K562 (cell line): ENCODE data around the gene MYO10. TPM values are rescaled to one million over a fixed set of nuclear protein-coding genes. Genes with fewer than 3 reads are reported as not detected.

Source experiments
- ATF4 ChIP-seq: fragments of 450-650 bp; formaldehyde crosslinking; IDR thresholded peaks from 2 replicates; pipeline ENCODE4 v1.4.0; 2022; ENCODE audit warnings: mild to moderate bottlenecking, moderate library complexity
- CREM ChIP-seq: IDR thresholded peaks from 2 replicates; pipeline ENCODE4 v1.6.1; 2014; ENCODE audit warnings: antibody characterized with exemption, low read depth
- CXXC5 ChIP-seq: fragments of 250-450 bp; sonication (Bioruptor Pico); IDR thresholded peaks from 2 replicates; pipeline ENCODE4 v1.8.0; 2022; ENCODE audit warnings: inconsistent platforms, mild to moderate bottlenecking, moderate library complexity
- DEAF1 ChIP-seq: fragments of 450-650 bp; formaldehyde crosslinking; IDR thresholded peaks from 2 replicates; pipeline ENCODE4 v1.4.0; 2020; ENCODE audit warnings: mild to moderate bottlenecking, moderate library complexity
- HIVEP1 ChIP-seq: fragments of 250-450 bp; sonication (Bioruptor Pico); IDR thresholded peaks from 2 replicates; pipeline ENCODE4 v1.4.0; 2020; ENCODE audit warnings: mild to moderate bottlenecking
- KAT8 ChIP-seq: fragments of 450-650 bp; IDR thresholded peaks from 2 replicates; pipeline ENCODE4 v1.6.1; 2016; ENCODE audit warnings: low read depth, mild to moderate bottlenecking
- NFRKB ChIP-seq: fragments of 450-650 bp; IDR thresholded peaks from 2 replicates; pipeline ENCODE4 v1.6.1; 2016; ENCODE audit warnings: low read depth
- NR2C2 ChIP-seq, 2 experiments: fragments of 200-800 bp in 1 of 2; sonication (Bioruptor generic) in 1 of 2; sonication (generic) in 1 of 2; formaldehyde crosslinking in 1 of 2; IDR thresholded peaks; 2 replicates each; pipeline versions ENCODE4 v1.6.1 to v1.8.0; 2016 to 2022; ENCODE audit warnings: mild to moderate bottlenecking in 1 of 2, missing compliant biosample characterization in 1 of 2, missing genetic modification characterization in 1 of 2, missing genetic modification reagents in 1 of 2
- PTTG1 ChIP-seq: fragments of 450-650 bp; IDR thresholded peaks from 2 replicates; pipeline ENCODE4 v1.6.1; 2016; ENCODE audit warnings: low read depth, mild to moderate bottlenecking, missing genetic modification characterization, missing compliant biosample characterization
- RREB1 ChIP-seq: fragments of 250-450 bp; sonication (Bioruptor Pico); IDR thresholded peaks from 2 replicates; pipeline ENCODE4 v1.4.0; 2020
- SMAD4 ChIP-seq: fragments of 250-450 bp; sonication (Bioruptor Pico); conservative IDR thresholded peaks from 2 replicates; pipeline ENCODE4 v1.8.0; 2021; ENCODE audit warnings: inconsistent platforms, mild to moderate bottlenecking, moderate library complexity
- TRIM24 ChIP-seq, 2 experiments: fragments of 450-650 bp; IDR thresholded peaks; 2 replicates each; pipeline ENCODE4 v1.6.1; 2016
- ZBTB12 ChIP-seq: fragments of 250-450 bp; sonication (Bioruptor Pico); IDR thresholded peaks from 2 replicates; pipeline ENCODE4 v1.4.0; 2020
- ZKSCAN1 ChIP-seq: fragments of 150-350 bp; IDR thresholded peaks from 2 replicates; pipeline ENCODE4 v1.6.1; 2016; ENCODE audit warnings: low read depth, low read length
- ZNF134 ChIP-seq: fragments of 250-450 bp; sonication (Bioruptor Pico); conservative IDR thresholded peaks from 2 replicates; pipeline ENCODE4 v1.4.0; 2020
- ZNF584 ChIP-seq: fragments of 200-800 bp; sonication (Bioruptor generic); IDR thresholded peaks from 2 replicates; pipeline ENCODE4 v1.6.1; 2016; ENCODE audit warnings: low read depth, mild to moderate bottlenecking, missing genetic modification characterization, missing compliant biosample characterization
- ZNF766 ChIP-seq: fragments of 200-800 bp; sonication (Bioruptor generic); conservative IDR thresholded peaks from 2 replicates; pipeline ENCODE4 v1.6.1; 2016; ENCODE audit warnings: missing genetic modification characterization, missing compliant biosample characterization
- polyA plus RNA-seq, 8 experiments: library from polyadenylated mRNA; depleted of rRNA in 4 of 8; stranded (reverse) in 5 of 8; unstranded in 3 of 8; fragments of >200 nt; fragmentation: Nextera tagmentation in 2 of 8; fragmentation: Illumina TruSeq in 1 of 8; extraction: Ambion mirVana in 2 of 8; extraction: Trizol in 1 of 8; gene quantifications; 2 replicates each; pipeline versions ENCODE4 v1.2.1 to v1.2.3, GENCODE V29; 2011 to 2014; ENCODE audit warnings: inconsistent platforms in 1 of 8, missing spikeins in 1 of 8
- total RNA-seq, 7 experiments: library from RNA; depleted of rRNA in 6 of 7; stranded (reverse); fragments of >200 nt in 6 of 7; fragmentation: Illumina TruSeq in 2 of 7; extraction: Trizol in 2 of 7; gene quantifications; 2 replicates each; pipeline versions ENCODE4 v1.2.1 to v1.2.3, GENCODE V29; 2011 to 2021; ENCODE audit warnings: low replicate concordance in 1 of 7

The MYO10 gene
- total and polyA plus RNA-seq, 9 of the 15 experiments (the other 6 are each of a cell fraction or from before 2014, with no cell fraction given) = 0.04 to 0.24 TPM; not detected in 7

GRCh38 chr5:16736158-16736995 lies 199.7 kb downstream of the MYO10 start (continued):
- TF ChIP-seq ZNF584 (CRISPR knock-in tag) = peak; percentile 90
- TF ChIP-seq TRIM24 (IDR thresholded peaks at IDR 0.05) = peak in 1 of 2 experiments; percentile 66; a peak in 1 of 4 replicates
- no peak for TF ChIP-seq KAT8
- no peak for TF ChIP-seq ZKSCAN1
- TF ChIP-seq ATF4 (CRISPR knock-in tag) = peak; percentile 97
- TF ChIP-seq RREB1 (CRISPR knock-in tag) = 0 out of 2 replicates have a peak, but pooled peaks have one; percentile 19
- peak; percentile 70; the same call in 1 of the 2 replicates for TF ChIP-seq ZNF766 (CRISPR knock-in tag)
- TF ChIP-seq SMAD4 = peak; percentile 44; the same call in 1 of the 2 replicates
- TF ChIP-seq DEAF1 = 0 out of 2 replicates have a peak, but pooled peaks have one; percentile 6
- TF ChIP-seq HIVEP1 (CRISPR knock-in tag) = peak; percentile 61; the same call in 1 of the 2 replicates
- TF ChIP-seq NR2C2 (CRISPR knock-in tag; IDR thresholded peaks at IDR 0.05) = no peak
- TF ChIP-seq NR2C2 (tag; IDR thresholded peaks at IDR 0.05) = peak; percentile 45; the same call in 1 of the 2 replicates
- peak; percentile 62 for TF ChIP-seq CXXC5 (CRISPR knock-in tag)
- peak; percentile 86 for TF ChIP-seq ZNF134 (CRISPR knock-in tag)
- no peak for TF ChIP-seq PTTG1 (tag)
- 0 out of 2 replicates have a peak, but pooled peaks have one; percentile 41 for TF ChIP-seq NFRKB
- TF ChIP-seq CREM = 0 out of 2 replicates have a peak, but pooled peaks have one; percentile 3
- TF ChIP-seq ZBTB12 = peak; percentile 43; the same call in 1 of the 2 replicates
